OCI-LY1 (cell line): ENCODE measurements around the gene RIPK4.

Experiments used
- EZH2 ChIP-seq: fragments of 200-600 bp; sonication (generic), shearing (Covaris generic); IDR thresholded peaks from 2 replicates; pipeline ENCODE4 v1.8.0; 2017; ENCODE audit warnings: borderline replicate concordance, mixed run types, mild to moderate bottlenecking, antibody characterized with exemption, low read length, moderate library complexity, mixed read lengths
- TF ChIP-seq, protein P1 (sequence below): fragments of 200-600 bp; sonication (generic), shearing (Covaris generic); IDR thresholded peaks from 2 replicates; pipeline ENCODE4 v1.5.1; 2017; ENCODE audit warnings: mild to moderate bottlenecking, antibody characterized with exemption, low read length, moderate library complexity, mixed read lengths

GRCh38 chr21:41710823-41711160, 56.1 kb downstream of the RIPK4 start:
- TF ChIP-seq, protein P1, sequence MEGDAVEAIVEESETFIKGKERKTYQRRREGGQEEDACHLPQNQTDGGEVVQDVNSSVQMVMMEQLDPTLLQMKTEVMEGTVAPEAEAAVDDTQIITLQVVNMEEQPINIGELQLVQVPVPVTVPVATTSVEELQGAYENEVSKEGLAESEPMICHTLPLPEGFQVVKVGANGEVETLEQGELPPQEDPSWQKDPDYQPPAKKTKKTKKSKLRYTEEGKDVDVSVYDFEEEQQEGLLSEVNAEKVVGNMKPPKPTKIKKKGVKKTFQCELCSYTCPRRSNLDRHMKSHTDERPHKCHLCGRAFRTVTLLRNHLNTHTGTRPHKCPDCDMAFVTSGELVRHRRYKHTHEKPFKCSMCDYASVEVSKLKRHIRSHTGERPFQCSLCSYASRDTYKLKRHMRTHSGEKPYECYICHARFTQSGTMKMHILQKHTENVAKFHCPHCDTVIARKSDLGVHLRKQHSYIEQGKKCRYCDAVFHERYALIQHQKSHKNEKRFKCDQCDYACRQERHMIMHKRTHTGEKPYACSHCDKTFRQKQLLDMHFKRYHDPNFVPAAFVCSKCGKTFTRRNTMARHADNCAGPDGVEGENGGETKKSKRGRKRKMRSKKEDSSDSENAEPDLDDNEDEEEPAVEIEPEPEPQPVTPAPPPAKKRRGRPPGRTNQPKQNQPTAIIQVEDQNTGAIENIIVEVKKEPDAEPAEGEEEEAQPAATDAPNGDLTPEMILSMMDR = no peak
- no peak for TF ChIP-seq EZH2
